GM18907 (cell line): Measurements from ENCODE around the gene ZFAND3.
"Not testable (repeated sequence)": the region's sequence is repeated elsewhere in the genome, so short reads cannot be mapped to it uniquely, and the experiment has no call there.

Experiments
- ATAC-seq: cut with Tn5 transposase; IDR thresholded peaks from one replicate; pipeline ENCODE4 v1.9.1; 2021; ENCODE audit warnings: mild to moderate bottlenecking, moderate library complexity; ENCODE audit not compliant: unreplicated experiment

The ZFAND3 gene

DNA sequence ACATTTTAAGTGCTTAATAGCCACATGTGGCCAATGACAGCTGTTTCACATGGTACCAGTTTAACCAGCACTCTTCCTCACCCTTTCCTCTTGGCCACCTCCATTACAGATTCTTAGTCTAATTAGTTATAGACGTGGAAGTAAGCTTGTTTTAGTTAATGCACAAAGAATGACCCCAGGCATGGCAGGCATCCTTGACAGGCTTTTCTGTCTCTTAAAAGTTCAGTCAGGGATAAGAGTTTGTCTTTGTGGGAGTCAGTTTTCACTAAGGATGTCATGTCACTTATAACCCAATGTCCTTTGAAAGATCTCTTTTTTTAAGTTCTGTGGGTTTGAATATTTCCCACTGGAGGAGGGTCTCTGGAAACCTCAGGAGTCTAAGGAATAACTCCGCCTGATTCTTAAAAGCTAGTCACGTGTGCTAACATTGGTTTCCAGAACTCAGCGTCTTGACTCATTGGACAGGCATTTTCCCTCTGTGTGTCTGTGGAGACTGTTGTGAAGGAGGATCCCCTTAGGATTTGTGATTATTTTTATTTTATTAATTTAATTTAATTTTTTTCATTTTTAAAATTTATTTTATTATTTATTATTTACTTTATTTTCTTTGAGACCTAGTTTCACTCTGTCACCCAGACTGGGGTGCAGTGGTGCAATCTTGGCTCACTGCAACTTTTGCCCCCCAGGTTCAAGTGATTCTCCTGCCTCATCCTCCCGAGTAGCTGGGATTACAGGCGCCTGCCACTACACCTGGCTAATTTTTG is 171.4 kb downstream of the ZFAND3 start:
- ATAC-seq: no peak

DNA sequence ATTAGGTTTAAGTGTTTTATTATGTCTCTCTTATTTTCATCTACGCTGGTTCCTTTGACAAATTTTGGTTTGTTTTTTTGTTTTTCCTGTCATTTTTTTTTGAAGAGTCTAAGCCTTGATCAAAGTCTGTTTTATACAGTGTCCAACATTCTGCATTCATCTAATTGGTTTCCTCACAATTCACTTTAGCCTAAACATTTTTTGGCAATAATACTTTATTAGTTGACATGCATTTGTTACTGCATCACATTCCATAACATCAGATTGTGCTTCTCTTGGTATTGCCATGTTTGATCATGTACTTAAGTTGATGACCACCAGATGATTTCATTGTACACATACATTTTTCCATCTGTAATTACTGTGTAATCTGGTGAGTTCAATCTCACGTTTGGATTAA is 173.2 kb downstream of the ZFAND3 start:
- ATAC-seq: no peak

DNA sequence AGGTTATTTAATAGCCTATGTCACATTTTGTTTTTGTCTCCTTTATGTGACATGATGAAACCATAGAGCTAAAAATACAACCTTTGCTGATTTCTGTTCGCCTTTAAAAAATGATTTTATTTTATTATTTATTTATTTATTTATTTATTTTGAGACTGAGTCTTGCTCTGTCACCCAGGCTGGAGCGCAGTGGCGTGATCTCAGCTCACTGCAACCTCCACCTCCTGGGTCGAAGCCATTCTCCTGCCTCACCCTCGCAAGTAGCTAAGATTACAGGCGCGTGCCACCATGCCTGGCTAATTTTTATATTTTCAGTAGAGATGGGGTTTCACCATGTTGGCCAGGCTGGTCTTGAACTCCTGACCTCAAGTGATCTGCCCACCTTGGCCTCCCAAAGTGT is 173.7 kb downstream of the ZFAND3 start:
- not testable (repeated sequence) for ATAC-seq

- no peak for ATAC-seq
Observed at GRCh38 chr6:37993596-37993995, 174.1 kb downstream of the ZFAND3 start.

DNA sequence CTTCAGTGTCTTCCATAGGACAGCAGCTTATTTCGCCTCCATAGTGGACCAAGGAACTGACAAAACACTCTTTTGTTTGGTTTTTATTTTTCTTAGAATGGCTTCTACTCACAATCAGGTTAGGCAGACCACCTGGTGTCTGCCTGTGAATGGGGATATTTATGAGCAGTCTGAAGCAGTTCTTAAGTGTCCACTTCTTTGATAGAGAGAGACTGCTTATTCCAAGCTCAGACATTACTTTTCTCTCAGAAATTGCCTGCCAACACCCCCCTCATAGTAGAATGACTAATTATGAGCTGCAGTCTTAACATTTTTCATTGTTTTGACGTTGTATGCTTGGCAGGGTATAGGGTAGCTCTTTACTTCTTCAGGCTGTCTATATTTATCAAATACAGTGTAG is 174.7 kb downstream of the ZFAND3 start:
- ATAC-seq: no peak

GRCh38 chr6:37998366-37998765 is 178.8 kb downstream of the ZFAND3 start:
- no peak for ATAC-seq

- ATAC-seq: no peak
Observed at GRCh38 chr6:38001386-38001785, 181.9 kb downstream of the ZFAND3 start.

DNA sequence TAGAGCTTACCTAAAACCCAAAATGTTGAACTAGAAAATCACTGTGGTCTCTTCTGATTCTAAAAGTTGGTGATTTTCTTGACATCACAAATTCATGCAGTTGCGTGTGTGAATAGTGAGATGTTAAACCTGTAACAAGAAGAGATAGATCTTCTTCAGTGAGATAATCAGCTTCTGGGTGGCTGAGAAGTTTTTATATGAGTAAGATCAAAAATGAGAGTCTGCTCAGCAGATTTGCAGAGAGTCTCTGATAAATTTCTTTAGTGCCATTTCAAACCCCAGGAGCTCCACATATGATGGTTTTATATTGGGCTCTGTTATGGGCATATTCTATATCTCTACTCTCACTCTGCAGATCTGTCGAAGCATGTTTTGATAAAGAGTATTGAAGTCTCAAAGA is 185.4 kb downstream of the ZFAND3 start:
- ATAC-seq: no peak

GRCh38 chr6:38011937-38012336 is 192.4 kb downstream of the ZFAND3 start:
- no peak for ATAC-seq

DNA sequence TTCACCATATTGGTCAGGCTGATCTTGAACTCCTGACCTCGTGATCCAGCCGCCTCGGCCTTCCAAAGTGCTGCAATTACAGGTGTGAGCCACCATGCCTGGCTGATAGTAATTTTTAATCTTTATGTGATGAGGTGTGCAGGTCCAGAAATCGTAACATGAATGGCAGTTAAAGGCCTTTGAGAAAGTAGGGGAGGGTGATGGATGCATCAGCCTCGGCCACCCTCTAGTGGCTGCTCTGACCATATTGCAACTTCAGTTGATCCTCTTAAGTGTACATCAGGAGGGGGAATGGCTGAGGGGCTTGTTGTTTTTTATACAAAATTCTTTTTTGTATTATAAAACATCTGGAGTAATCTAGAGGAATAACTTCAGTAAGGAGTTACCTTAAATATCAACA is 193.0 kb downstream of the ZFAND3 start:
- no peak for ATAC-seq

DNA sequence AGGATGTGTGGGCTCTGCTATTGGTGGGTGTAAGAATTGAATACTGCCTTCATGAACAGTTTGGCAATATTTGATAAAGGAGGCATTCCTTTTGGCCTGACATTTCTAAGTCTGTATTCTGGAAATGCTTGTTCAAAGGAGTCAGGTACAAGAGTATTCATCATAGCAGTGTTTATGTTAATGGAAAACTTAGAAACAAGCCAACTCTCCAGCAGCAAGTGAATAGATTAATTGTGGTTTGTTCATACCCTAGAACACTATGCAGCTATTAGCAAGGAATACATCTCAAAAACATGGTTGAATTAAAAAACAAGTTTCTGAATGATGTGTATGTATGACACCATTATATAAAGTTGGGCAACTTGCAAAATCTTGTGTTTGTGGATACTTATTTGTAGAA is 195.8 kb downstream of the ZFAND3 start:
- no peak for ATAC-seq

- ATAC-seq: no peak
Observed at GRCh38 chr6:38016824-38017223, 197.3 kb downstream of the ZFAND3 start.

- ATAC-seq: no peak
Observed at GRCh38 chr6:38018755-38019165, 199.2 kb downstream of the ZFAND3 start.

DNA sequence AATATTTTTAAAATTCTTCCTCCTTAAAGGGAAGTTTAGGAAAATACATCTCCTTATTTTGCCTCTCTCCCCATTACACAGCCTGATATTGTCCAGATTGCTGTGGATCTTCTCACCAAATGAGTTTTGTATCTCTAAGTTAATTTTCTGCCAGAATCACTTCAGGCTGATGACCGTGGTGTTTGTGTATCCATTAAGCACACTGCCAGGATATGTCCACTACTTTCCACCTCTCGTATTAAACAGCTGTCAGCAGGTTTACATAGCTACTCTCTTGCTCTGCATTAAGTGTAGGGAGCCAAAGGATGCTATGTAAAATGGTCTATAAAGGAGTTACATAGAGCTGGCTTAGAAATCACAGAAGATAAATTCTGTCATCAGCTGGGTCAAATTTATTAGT is 201.1 kb downstream of the ZFAND3 start:
- no peak for ATAC-seq

DNA sequence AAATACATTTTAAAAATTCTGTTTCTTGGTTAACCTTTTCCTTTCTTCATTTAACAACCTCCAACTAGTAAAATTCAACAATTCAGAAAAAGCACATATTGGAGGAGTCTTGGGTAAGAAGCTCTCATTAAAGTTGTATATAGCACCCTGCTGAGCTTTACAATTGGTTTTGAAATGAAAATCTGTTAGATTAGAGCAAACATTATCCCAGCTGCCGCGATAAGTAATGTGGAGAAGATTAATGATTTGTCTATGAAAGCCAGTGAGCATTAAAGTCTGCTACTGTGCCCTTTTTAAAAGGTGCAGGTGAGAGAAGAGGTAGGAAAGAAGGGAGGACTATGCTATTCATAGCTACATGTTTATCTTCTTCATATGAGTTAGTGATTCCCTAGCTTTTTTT is 201.5 kb downstream of the ZFAND3 start:
- ATAC-seq: no peak

GRCh38 chr6:38021571-38021970 is 202.0 kb downstream of the ZFAND3 start:
- no peak for ATAC-seq

DNA sequence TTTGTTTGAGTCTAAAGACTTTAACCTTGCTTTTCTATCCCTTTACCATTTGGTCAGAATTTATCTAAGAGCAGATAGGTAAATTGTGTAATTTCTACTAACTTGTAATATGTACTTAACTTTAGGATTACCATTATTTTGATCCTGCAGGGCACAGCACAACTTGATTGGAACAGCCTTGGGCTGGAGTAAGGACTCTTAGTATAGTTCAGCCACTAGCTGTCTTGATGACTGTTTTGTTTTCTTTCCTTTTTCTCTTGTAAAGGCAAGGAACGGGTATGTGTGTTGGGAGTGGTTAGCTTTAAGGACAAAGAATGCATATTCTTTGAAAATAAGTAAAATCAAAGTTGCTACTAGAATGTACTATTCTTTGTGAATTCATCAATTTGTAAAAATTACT is 203.2 kb downstream of the ZFAND3 start:
- ATAC-seq: no peak

GRCh38 chr6:38024908-38025307 is 205.4 kb downstream of the ZFAND3 start:
- no peak for ATAC-seq

DNA sequence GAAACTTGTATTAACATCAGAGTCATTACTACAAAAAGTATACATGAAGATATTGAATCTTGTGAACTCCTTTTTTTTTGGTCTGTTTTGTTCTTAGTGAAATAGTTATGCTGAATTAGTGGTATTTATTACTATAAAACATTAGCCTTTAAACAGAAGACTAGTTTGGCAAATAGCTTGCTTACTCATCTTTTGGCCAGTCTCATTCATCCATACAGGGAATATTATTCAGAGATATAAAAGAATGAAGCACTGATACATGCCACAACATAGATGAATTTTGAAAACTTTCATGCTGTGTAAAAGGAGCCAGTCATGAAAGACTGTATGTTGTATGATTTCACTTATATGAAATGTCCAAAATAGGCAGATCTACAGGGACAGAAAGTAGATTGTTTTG is 205.9 kb downstream of the ZFAND3 start:
- ATAC-seq: no peak

GRCh38 chr6:38027685-38028373 is 208.3 kb downstream of the ZFAND3 start:
- no peak for ATAC-seq

DNA sequence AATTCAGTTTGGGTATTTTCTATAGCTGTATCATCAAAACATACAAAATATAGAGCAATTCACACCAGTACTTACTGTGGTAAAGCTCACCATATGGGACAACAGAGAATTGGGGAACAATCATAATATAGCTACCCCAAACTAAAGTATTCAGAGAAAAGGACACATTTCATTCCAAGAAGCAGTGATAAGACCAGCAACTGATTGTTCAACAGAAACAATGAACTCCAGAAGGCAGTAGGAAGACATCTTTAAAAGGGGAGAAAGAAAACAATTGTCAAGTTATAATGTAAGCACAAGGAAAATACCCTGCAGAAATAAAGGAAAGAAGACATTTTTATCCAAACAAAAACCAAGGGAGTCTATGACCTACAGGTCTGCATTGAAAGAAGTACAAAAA is 210.9 kb downstream of the ZFAND3 start:
- no peak for ATAC-seq

DNA sequence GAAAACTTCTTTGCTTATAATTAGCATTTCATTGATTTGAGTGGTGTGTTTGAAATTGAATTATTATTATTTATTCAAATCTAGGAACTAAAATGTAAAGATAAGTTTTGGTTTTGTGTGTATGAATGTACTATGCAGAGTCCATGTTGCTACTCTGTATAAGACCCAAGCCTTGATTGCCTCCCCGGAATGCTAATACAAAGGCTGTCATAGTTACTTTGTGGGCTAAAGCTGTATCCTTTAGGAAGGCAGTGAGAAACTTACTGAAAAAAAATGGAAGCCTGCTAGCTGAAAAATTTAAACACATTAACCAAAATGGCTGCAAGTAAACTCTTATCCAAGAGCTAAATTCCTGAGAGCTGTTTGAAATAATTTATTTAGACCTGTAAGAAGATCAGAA is 213.3 kb downstream of the ZFAND3 start:
- ATAC-seq: no peak
